SKM-1 treated with dmso at 0.1 percent for 144 hours (cell line): ENCODE data around the gene KIAA0513.
"Not testable (repeated sequence)": the region's sequence is repeated elsewhere in the genome, so short reads cannot be mapped to it uniquely, and the experiment has no call there.

Experiments used
- DNase-seq: peaks from one replicate; lab custom pipeline; 2025; ENCODE audit not compliant: unreplicated experiment; lab: John Stamatoyannopoulos, UW

KIAA0513 gene

GRCh38 chr16:85107532-85107931, 79.9 kb downstream of the KIAA0513 start:
- DNase-seq, result no peak

- no peak for DNase-seq
These were observed 82.5 kb downstream of the KIAA0513 start for GRCh38 chr16:85110105-85110504.

GRCh38 chr16:85111184-85111583, 83.6 kb downstream of the KIAA0513 start:
- DNase-seq, result no peak

GRCh38 chr16:85112364-85112763, 84.8 kb downstream of the KIAA0513 start, which contains the start of gene CIBAR2:
Gene CIBAR2 (minus strand): TSS chr16:85112472. CDS start chr16:85112352, 120 bp downstream.
- no peak for DNase-seq

- no peak for DNase-seq
These were observed 85.7 kb downstream of the KIAA0513 start for GRCh38 chr16:85113168-85113733.

GRCh38 chr16:85113913-85114312, 86.3 kb downstream of the KIAA0513 start:
- DNase-seq, result no peak

GRCh38 chr16:85114909-85115567, 87.4 kb downstream of the KIAA0513 start:
- peak; percentile 59 for DNase-seq

- DNase-seq, result no peak
These were observed 89.8 kb downstream of the KIAA0513 start for GRCh38 chr16:85117418-85117817.

- DNase-seq, result no peak
These were observed 92.4 kb downstream of the KIAA0513 start for GRCh38 chr16:85120006-85120340.

- not testable (repeated sequence) for DNase-seq
These were observed 95.8 kb downstream of the KIAA0513 start for GRCh38 chr16:85123441-85123840.

- no peak for DNase-seq
These were observed 96.5 kb downstream of the KIAA0513 start for GRCh38 chr16:85123891-85124635.

- no peak for DNase-seq
These were observed 97.2 kb downstream of the KIAA0513 start for GRCh38 chr16:85124636-85125346.

- no peak for DNase-seq
These were observed 98.2 kb downstream of the KIAA0513 start for GRCh38 chr16:85125570-85126393.

- no peak for DNase-seq
These were observed 98.8 kb downstream of the KIAA0513 start for GRCh38 chr16:85126394-85126704.

- DNase-seq, result no peak
These were observed 99.2 kb downstream of the KIAA0513 start for GRCh38 chr16:85126705-85127378.

GRCh38 chr16:85127379-85127723, 99.8 kb downstream of the KIAA0513 start:
- no peak for DNase-seq

- DNase-seq, result no peak
These were observed 100.7 kb downstream of the KIAA0513 start for GRCh38 chr16:85128079-85128837.

GRCh38 chr16:85129876-85130704, 102.5 kb downstream of the KIAA0513 start:
- no peak for DNase-seq

GRCh38 chr16:85130705-85131028, 103.1 kb downstream of the KIAA0513 start:
- DNase-seq, result no peak
